Mesenteric fat pad (tissue), 1 donor: ENCODE results near the gene SYNPR. TPM values are rescaled to one million over a fixed set of nuclear protein-coding genes. Genes with fewer than 3 reads are reported as not detected.
"Not testable (repeated sequence)": the region's sequence is repeated elsewhere in the genome, so short reads cannot be mapped to it uniquely, and the experiment has no call there.

Experiments
- DNase-seq: peaks from one replicate; pipeline ENCODE4 v3.0.0-alpha.2; 2020; ENCODE audit warnings: low spot score
- total RNA-seq: library from RNA; stranded (reverse); fragmentation: NEBNext Ultra II Directional; extraction: Animal tissue kit (Norgen Biotek cat#: 25700); gene quantifications from one replicate; pipeline ENCODE4 v1.2.1, GENCODE V29; 2021
- donor health status: DM: yes; HTN: yes; CAD: no.

The SYNPR gene
- total RNA-seq, 1 donor from 2014 or later, result not detected

DNA sequence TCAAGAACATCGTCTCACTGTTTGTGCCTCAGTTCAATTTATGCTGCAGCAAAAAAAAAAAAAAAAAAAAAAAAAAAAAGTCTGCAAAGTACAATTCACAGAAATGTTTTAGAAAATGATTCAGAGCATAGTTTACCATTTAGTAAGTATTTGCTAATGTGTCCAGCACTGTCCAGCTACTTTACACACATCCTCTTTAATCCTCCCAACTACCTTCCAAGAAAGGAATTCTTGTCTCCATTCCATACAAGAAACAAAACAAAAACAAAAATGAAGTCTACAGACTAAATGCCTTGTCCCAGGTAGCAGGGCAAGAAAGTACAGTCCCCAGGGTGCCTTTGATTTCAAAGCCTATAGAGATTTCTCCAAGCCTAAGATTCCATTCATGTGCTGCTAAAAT, 335.5 kb downstream of the SYNPR start:
- DNase-seq, result no peak

- DNase-seq, result no peak
These were observed 339.3 kb downstream of the SYNPR start for GRCh38 chr3:63617391-63617790.

- DNase-seq, result no peak
These were observed 346.9 kb downstream of the SYNPR start for GRCh38 chr3:63624941-63625560.

- DNase-seq, result no peak
These were observed 353.6 kb downstream of the SYNPR start for GRCh38 chr3:63631670-63632069.

GRCh38 chr3:63635186-63635585, 357.1 kb downstream of the SYNPR start:
- no peak for DNase-seq

DNA sequence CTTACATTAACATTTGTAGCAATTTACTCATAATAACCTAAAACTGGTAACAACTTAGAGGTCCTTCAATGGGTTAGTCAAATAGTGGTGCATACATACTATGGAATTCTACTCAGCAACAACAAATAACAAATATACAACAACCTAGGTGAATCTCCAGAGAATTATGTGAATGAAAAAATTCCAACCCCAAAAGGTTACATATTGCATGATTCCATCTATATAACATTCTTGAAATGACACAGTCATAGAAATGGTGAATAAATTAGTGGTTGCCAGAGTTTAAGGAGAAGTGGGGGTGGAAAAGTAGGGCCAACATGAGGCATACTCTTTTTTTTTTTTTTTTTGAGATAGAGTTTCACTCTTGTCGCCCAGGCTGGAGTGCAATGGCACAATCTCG, 361.7 kb downstream of the SYNPR start:
- DNase-seq, result no peak

DNA sequence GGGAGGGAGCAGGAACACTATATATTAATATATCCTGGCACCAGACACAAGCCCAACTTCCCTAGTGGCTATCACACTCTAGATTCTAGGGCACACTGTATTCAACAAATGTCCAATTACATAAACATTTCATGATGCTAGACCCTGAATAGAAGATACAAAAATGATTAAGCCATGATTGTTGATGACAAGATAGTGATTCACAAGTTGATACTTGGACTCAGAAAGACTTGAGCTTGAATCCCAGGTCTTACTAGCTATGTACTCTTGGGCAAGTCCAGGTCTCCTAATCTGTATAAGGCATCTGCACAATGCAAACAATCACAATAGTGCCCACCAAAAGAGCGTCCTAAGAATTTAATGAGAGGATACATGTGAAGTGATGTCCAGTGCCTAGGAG, 364.4 kb downstream of the SYNPR start:
- no peak for DNase-seq

DNA sequence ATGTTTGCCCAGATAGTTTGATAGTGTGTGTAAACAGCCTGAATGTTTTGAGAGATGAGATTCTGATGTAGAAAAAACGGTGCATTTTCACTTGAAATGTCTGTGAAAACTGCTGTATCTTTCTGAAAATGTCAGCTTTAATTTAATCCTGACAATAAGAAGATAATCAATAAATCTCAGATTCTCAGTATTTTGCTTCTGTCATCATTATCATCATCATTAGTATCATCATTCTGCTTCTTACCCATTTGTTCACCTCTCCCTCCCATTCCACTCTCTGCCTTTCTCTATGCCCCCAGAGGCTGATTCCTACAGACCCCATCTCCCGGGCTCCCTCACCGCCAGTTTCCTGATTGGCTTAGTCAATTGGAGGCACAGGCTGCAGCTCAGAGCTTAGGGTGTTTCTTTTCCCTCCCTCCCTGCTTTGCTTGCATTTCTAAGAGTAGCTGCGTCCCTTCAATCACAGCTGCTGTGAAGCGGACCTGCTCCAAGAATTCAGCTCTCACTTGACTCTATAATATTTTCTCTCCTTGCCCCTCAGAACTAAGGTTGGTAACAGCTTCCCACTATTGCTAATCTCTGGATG, 366.2 kb downstream of the SYNPR start:
- no peak for DNase-seq

DNA sequence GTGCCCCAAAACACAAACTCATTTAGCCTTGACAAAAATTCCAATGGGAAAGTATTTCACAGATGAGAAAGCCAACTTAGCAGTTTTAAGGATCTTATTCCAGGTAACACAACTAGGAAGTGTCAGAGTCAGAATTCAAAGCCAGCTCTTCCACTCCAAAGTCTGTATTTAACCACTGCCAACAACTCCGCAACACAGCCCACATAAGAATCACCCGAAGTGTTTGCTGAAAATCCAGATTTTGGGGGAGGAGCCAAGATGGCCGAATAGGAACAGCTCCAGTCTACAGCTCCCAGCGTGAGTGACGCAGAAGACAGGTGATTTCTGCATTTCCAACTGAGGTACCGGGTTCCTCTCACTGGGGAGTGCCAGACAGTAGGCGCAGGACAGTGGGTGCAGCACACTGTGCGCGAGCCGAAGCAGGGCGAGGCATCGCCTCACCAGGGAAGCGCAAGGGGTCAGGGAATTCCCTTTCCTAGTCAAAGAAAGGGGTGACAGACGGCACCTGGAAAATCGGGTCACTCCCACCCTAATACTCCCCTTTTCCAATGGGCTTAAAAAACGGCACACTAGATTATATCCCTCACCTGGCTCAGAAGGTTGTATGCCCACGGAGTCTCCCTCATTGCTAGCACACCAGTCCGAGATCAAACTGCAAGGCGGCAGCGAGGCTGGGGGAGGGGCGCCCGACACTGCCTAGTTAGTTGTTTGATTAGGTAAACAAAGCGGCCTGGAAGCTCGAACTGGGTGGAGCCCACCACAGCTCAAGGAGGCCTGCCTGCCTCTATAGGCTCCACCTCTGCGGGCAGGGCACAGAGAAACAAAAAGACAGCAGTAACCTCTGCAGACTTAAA, 367.0 kb downstream of the SYNPR start:
- DNase-seq, result not testable (repeated sequence)

DNA sequence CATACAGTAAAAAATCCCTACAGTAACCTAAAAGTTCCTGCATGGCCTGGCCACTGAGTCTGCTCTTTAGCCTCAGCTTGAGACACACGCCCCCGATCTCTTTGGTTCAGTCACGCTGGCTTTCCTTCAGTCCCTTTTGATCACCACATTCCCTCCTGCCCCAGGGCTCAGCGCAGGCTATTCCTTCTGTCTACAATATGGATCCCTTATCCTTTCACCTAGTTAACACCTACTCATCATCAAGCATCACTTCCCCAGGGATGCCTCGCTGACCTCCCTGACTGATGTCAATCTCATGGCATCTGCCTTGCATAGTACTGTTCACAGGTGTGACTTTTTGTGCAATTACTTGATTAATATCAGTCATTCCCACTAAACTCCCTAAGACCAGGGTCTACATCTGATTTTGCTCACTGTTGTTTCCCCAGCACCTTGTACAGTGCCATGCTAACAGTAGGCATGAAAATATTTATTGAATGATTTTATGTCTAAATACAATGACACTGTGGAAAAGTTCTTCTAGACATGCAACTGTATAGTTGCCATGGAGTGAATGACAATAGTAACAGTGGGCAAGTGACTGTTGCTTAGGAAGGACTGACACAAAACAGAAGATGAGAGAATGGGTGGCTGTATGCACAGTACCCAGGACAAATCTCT, 374.1 kb downstream of the SYNPR start, which contains the start of gene SNTN:
Gene SNTN, plus strand, starts transcription at position 610 of the 660 bp plus-strand sequence. Its CDS starts 13 bp downstream, at position 623.
- DNase-seq, result no peak

- no peak for DNase-seq
These were observed 376.1 kb downstream of the SYNPR start for GRCh38 chr3:63654211-63654610.

DNA sequence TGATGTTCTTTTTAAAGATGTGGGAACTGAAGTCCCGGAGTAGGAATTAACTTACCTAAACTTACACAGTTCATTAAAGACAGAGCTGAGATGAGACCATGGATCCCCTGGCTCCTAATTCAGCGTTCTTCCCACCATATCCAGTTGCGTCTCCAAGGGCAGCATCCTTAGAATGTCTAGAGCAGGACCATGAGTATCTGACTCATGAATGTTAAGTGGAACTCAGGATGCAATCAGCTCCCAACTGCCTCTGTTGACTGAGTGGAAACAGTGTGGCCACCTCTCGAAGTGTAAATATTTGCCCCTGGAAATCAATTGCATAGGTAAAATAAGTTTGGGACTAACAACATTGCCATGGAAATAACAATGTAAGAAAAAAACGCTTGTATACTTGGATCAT, 376.8 kb downstream of the SYNPR start:
- DNase-seq, result no peak

DNA sequence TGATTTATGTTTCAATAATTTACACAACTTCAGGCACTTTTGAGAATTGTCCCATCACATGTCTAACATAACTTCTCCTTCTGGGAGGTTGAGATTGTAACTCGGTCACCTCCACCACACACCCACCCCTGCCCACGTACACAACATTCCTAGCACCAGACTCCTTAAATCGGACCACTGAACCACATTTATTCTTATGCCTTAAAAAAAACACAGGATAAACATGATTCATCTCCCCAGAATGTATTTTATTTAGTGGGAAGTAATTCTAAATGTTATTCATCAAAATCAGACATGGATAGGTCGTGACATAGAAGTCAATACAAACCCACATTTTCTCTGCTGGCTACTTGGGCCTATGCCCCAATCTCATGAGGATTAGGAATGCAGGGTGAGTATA, 377.4 kb downstream of the SYNPR start:
- no peak for DNase-seq

- no peak for DNase-seq
These were observed 378.7 kb downstream of the SYNPR start for GRCh38 chr3:63656786-63657185.

DNA sequence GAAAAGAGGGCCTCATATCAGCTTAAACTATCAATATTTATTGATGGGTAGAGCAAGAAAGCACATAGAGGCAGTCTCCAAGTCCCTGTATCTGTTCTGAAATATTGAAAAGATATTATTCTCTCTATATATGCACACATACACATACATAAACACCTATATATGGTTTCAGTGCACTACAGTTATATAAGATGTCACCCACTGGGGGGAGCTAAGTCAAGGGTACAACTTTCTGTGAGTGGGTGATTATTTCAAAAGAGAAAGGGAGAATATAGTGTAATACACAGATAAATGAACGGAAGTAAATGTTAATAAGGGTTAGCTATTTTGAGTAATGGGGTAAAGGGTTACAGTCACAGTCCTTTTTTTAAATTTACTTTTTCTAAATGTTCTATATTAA, 383.1 kb downstream of the SYNPR start:
- no peak for DNase-seq

- no peak for DNase-seq
These were observed 383.9 kb downstream of the SYNPR start for GRCh38 chr3:63662011-63662410.

GRCh38 chr3:63662500-63662899, 384.4 kb downstream of the SYNPR start:
- DNase-seq, result no peak
